ENCODE data around the gene TUFT1. TPM values are rescaled to one million over a fixed set of nuclear protein-coding genes. Genes with fewer than 3 reads are reported as not detected.
"Not testable (repeated sequence)": the region's sequence is repeated elsewhere in the genome, so short reads cannot be mapped to it uniquely, and the experiment has no call there.

TUFT1 gene
- total RNA-seq, 1 donor from 2014 or later, result 16.0 TPM

DNA sequence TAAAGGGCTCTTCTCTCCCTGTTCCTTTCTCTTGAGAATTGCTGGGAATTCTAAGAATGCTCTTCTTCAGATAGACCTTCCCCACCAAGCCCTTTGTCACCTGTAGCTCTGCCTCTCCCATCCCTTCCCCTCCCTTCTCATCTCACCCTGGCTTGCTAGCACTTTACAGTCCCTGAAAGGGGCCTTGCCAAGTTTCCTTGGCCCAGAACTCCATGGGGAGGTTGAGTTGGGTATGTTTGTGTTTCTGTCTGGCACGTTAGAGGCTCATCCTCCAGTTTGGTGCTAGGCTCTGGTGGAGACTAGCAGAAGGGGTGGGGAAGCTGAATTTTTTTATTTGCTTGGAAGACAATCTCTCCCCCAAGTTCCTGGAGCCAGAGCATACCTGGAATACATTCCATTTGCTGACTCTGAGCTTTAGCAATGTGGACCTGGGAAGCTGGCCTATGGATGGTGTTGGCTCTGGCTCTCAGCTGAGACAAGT, 24.0 kb upstream of the TUFT1 start:
- intact Hi-C loops (cut with DNase I), result no loop called here
- H3K27ac ChIP-seq, result no peak overlapping the region
- H3K4me3 ChIP-seq, result no peak overlapping the region
- DNase-seq (ENCODE audit: extremely low spot score in 2 of 2), result no peak
- H3K27me3 ChIP-seq, result no peaks in the 10 kb centered on the region
- TF ChIP-seq CTCF (IDR thresholded peaks at IDR 0.05) (no peak), POLR2AphosphoS5 (IDR thresholded peaks at IDR 0.05; ENCODE audit: insufficient read depth in 1 of 2, low read depth in 1 of 2) (no peak), POLR2A (IDR thresholded peaks at IDR 0.05) (no peak)
- H3K4me1 ChIP-seq, result peaks cover 20% of the 10 kb centered on the region
- H3K9me3 ChIP-seq, result no peaks in the 10 kb centered on the region
- H3K36me3 ChIP-seq, result no peaks in the 10 kb centered on the region

DNA sequence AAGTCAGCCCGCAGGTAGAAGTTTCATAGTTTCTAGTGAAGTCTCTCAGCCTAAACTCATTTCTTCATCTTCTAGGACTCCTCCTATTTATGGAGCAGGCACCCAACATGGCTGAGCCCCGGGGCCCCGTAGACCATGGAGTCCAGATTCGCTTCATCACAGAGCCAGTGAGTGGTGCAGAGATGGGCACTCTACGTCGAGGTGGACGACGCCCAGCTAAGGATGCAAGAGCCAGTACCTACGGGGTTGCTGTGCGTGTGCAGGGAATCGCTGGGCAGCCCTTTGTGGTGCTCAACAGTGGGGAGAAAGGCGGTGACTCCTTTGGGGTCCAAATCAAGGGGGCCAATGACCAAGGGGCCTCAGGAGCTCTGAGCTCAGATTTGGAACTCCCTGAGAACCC, 21.7 kb upstream of the TUFT1 start:
- Histone ChIP-seq H3K4me1 (no peaks in the 10 kb centered on the region), H3K9me3 (no peaks in the 10 kb centered on the region), H3K27me3 (no peaks in the 10 kb centered on the region), H3K4me3 (no peak overlapping the region), H3K36me3 (no peaks in the 10 kb centered on the region), H3K27ac (no peak overlapping the region)
- DNase-seq (ENCODE audit: extremely low spot score in 2 of 2), result no peak
- intact Hi-C loops (cut with DNase I), result no loop called here
- TF ChIP-seq POLR2A (IDR thresholded peaks at IDR 0.05) (no peak), POLR2AphosphoS5 (IDR thresholded peaks at IDR 0.05; ENCODE audit: insufficient read depth in 1 of 2, low read depth in 1 of 2) (no peak), CTCF (IDR thresholded peaks at IDR 0.05) (no peak)

- Histone ChIP-seq H3K27me3 (no peaks in the 10 kb centered on the region), H3K4me1 (no peaks in the 10 kb centered on the region), H3K9me3 (no peaks in the 10 kb centered on the region), H3K4me3 (no peak overlapping the region), H3K36me3 (no peaks in the 10 kb centered on the region), H3K27ac (no peak overlapping the region)
- intact Hi-C loops (cut with DNase I), result no loop called here
- no peak for DNase-seq (ENCODE audit: extremely low spot score in 2 of 2)
- TF ChIP-seq POLR2AphosphoS5 (IDR thresholded peaks at IDR 0.05; ENCODE audit: insufficient read depth in 1 of 2, low read depth in 1 of 2) (no peak), CTCF (IDR thresholded peaks at IDR 0.05) (no peak), POLR2A (IDR thresholded peaks at IDR 0.05) (no peak)
These were observed 21.2 kb upstream of the TUFT1 start for GRCh38 chr1:151518936-151519335.

DNA sequence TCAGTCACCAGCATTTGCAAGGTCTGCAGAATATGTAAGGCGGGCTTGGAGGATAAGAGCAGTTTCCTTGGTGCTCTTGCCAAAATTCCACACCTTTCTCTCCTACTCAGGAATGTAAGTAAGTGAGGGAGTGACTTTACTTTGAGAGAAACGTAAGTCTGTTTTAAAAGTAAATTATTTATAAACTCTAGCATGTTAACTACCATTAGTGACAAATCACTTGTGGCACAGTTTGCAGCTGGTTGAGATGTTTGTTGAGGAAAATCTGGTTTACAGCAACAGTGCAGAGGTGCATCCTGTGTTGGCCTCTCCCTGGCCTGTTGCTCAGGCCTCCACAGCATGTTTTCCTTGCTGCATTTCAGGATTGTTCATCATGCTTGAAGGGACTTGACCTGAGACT, 20.4 kb upstream of the TUFT1 start:
- no peak for DNase-seq (ENCODE audit: extremely low spot score in 2 of 2)
- Histone ChIP-seq H3K27me3 (no peaks in the 10 kb centered on the region), H3K36me3 (no peaks in the 10 kb centered on the region), H3K4me3 (no peak overlapping the region), H3K4me1 (no peaks in the 10 kb centered on the region), H3K9me3 (no peaks in the 10 kb centered on the region), H3K27ac (no peak overlapping the region)
- TF ChIP-seq POLR2A (IDR thresholded peaks at IDR 0.05) (no peak), CTCF (IDR thresholded peaks at IDR 0.05) (no peak), POLR2AphosphoS5 (IDR thresholded peaks at IDR 0.05; ENCODE audit: insufficient read depth in 1 of 2, low read depth in 1 of 2) (no peak)
- intact Hi-C loops (cut with DNase I), result no loop called here

- H3K36me3 ChIP-seq, result no peaks in the 10 kb centered on the region
- intact Hi-C loops (cut with DNase I), result no loop called here
- H3K4me1 ChIP-seq, result no peaks in the 10 kb centered on the region
- no peak overlapping the region for H3K27ac ChIP-seq
- H3K9me3 ChIP-seq, result no peaks in the 10 kb centered on the region
- no peak for DNase-seq (ENCODE audit: extremely low spot score in 2 of 2)
- TF ChIP-seq POLR2A (IDR thresholded peaks at IDR 0.05) (no peak), POLR2AphosphoS5 (IDR thresholded peaks at IDR 0.05; ENCODE audit: insufficient read depth in 1 of 2, low read depth in 1 of 2) (no peak), CTCF (IDR thresholded peaks at IDR 0.05) (no peak)
- no peak overlapping the region for H3K4me3 ChIP-seq
- H3K27me3 ChIP-seq, result no peaks in the 10 kb centered on the region
These were observed 19.8 kb upstream of the TUFT1 start for GRCh38 chr1:151520359-151520758.

- intact Hi-C loops (cut with DNase I), result not testable (repeated sequence)
These were observed 17.7 kb upstream of the TUFT1 start for GRCh38 chr1:151522427-151522826.

More at GRCh38 chr1:151522427-151522826, 17.7 kb upstream of the TUFT1 start:
- not testable (repeated sequence) for H3K4me3 ChIP-seq; H3K27me3 ChIP-seq; H3K4me1 ChIP-seq; H3K27ac ChIP-seq; H3K36me3 ChIP-seq; H3K9me3 ChIP-seq; DNase-seq (ENCODE audit: extremely low spot score in 2 of 2)

Measured in vagina (tissue), 2 donors.